Endothelial cell of umbilical vein (primary cell): Measurements from ENCODE around the gene PACSIN2.

Experiments used
- EZH2 ChIP-seq: IDR thresholded peaks from 2 replicates; pipeline ENCODE4 v1.6.1; 2012; ENCODE audit warnings: borderline replicate concordance, low read depth, mild to moderate bottlenecking, moderate library complexity, low read length, inconsistent platforms; ENCODE audit not compliant: severe bottlenecking
- MYC ChIP-seq: IDR thresholded peaks from one replicate; pipeline ENCODE4 v1.6.1; 2011; ENCODE audit warnings: mild to moderate bottlenecking, low read depth, low read length
- POLR2A ChIP-seq: IDR thresholded peaks from 2 replicates; pipeline ENCODE4 v1.6.1; 2012; ENCODE audit warnings: low read depth, mild to moderate bottlenecking, control low read depth, low read length
- POLR2AphosphoS5 ChIP-seq: IDR thresholded peaks from 2 replicates; pipeline ENCODE4 v1.6.1; 2012; ENCODE audit warnings: low read depth, mild to moderate bottlenecking, control low read depth, low read length, moderate library complexity; ENCODE audit not compliant: insufficient read depth
- TF ChIP-seq, protein P1 (sequence below), 2 donors: IDR thresholded peaks; 1 replicate in 1 of 2; 2 replicates in 1 of 2; pipeline ENCODE4 v1.5.1; 2011; ENCODE audit warnings: low read length in 2 of 2, mild to moderate bottlenecking in 2 of 2, moderate library complexity in 2 of 2, control low read depth in 1 of 2, inconsistent platforms in 1 of 2, low read depth in 1 of 2; ENCODE audit not compliant: insufficient read depth in 1 of 2; ENCODE audit errors: extremely low read depth in 1 of 2

DNA sequence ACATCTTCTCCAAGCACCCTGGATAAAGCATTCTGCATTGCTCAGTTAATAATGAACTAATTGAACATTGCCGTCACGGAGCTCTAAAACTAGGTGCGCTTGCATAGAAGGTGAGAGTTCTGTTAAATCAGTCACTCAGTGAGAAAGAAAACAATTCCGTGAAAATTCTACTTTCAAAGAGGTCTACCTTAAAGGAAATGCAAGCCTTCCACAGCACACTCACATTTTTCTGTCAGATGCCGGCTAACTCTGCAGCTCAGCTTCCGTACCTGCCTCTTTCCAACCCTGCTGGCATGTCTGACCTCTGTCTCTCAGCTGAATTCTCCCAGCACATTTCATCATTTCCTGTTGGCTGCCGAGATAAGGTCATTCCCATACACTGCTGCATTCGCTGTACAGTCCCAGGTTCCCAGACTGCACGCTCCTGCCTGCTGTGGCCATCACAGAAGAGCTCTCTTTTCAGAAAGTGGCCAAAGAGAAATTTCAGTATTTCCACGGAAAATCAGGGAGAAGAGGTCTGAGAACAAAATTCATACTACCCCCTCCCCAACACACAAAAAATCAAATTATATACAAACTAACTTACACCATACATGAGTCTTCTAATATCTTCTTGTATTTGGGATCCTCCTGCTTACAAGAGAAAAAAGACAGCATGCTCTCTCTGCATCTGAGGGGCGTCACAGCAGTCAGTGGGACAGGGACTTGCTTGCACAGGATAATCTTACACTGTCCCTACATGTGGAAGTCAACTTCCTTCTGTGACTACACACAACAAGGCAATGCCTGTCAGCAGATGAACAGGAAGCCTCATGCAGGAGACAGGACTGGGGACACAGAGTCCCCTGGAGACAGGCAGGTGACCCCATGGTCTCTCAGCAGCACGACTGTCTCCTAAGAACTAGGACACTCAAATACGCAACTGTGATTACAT is 55.1 kb downstream of the PACSIN2 start:
- TF ChIP-seq POLR2AphosphoS5 (peak; percentile 86), POLR2A (peak; percentile 68), EZH2 (no peak), MYC (peak; percentile 50)
- TF ChIP-seq, protein P1, sequence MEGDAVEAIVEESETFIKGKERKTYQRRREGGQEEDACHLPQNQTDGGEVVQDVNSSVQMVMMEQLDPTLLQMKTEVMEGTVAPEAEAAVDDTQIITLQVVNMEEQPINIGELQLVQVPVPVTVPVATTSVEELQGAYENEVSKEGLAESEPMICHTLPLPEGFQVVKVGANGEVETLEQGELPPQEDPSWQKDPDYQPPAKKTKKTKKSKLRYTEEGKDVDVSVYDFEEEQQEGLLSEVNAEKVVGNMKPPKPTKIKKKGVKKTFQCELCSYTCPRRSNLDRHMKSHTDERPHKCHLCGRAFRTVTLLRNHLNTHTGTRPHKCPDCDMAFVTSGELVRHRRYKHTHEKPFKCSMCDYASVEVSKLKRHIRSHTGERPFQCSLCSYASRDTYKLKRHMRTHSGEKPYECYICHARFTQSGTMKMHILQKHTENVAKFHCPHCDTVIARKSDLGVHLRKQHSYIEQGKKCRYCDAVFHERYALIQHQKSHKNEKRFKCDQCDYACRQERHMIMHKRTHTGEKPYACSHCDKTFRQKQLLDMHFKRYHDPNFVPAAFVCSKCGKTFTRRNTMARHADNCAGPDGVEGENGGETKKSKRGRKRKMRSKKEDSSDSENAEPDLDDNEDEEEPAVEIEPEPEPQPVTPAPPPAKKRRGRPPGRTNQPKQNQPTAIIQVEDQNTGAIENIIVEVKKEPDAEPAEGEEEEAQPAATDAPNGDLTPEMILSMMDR (IDR thresholded peaks at IDR 0.05; ENCODE audit: extremely low read depth in 1 of 2, insufficient read depth in 1 of 2, low read depth in 1 of 2, low read length in 2 of 2) = no peak
